Muscle of leg (tissue), 11 donors: ENCODE measurements around the gene ATP5PF. TPM values are rescaled to one million over a fixed set of nuclear protein-coding genes. Genes with fewer than 3 reads are reported as not detected.
A peak's percentile ranks its signal among the peaks of the same experiment; 100 is the strongest.

Experiments used
- DNase-seq: peaks from one replicate; pipeline ENCODE4 v3.0.0; 2013
- H3K27ac ChIP-seq: one replicate; pipeline ENCODE4 v1.5.1; 2013; ENCODE audit warnings: mild to moderate bottlenecking, low read length, control low read depth
- H3K27me3 ChIP-seq: one replicate; pipeline ENCODE4 v1.6.1; 2013; ENCODE audit warnings: low read length; ENCODE audit not compliant: control insufficient read depth, insufficient read depth
- H3K36me3 ChIP-seq: one replicate; pipeline ENCODE4 v1.6.1; 2013; ENCODE audit warnings: low read length; ENCODE audit not compliant: control insufficient read depth, insufficient read depth
- H3K4me1 ChIP-seq: one replicate; pipeline ENCODE4 v1.6.1; 2013; ENCODE audit warnings: low read length; ENCODE audit not compliant: control insufficient read depth, insufficient read depth
- H3K4me3 ChIP-seq: one replicate; pipeline ENCODE4 v1.5.1; 2013; ENCODE audit warnings: low read length, control low read depth
- H3K9me3 ChIP-seq: replicated peaks from 2 replicates; pipeline ENCODE4 v1.6.1; 2013; ENCODE audit warnings: low read depth, low read length; ENCODE audit not compliant: control insufficient read depth
- WGBS: methylation state at CpG from one replicate; pipeline ENCODE4 v1.1.5; 2013; ENCODE audit warnings: missing lambda C conversion rate; ENCODE audit not compliant: insufficient coverage; 5-methylcytosine and 5-hydroxymethylcytosine counted together
- polyA plus RNA-seq, 8 donors: library from polyadenylated mRNA; unstranded; fragments of 120-200 nt; gene quantifications; one replicate each; pipeline versions ENCODE4 v1.2.1 to v1.2.3, GENCODE V29; 2013; ENCODE audit warnings: inconsistent platforms in 1 of 8, low replicate concordance in 1 of 8; ENCODE audit not compliant: insufficient read length in 8 of 8, insufficient read depth in 1 of 8
- total RNA-seq: library from RNA; stranded (reverse); fragments of 120-200 nt; gene quantifications from one replicate; pipeline ENCODE4 v1.2.4, GENCODE V29; 2013

ATP5PF gene
- total and polyA plus RNA-seq, 9 donors = 144 to 301 (median 267) TPM

DNA sequence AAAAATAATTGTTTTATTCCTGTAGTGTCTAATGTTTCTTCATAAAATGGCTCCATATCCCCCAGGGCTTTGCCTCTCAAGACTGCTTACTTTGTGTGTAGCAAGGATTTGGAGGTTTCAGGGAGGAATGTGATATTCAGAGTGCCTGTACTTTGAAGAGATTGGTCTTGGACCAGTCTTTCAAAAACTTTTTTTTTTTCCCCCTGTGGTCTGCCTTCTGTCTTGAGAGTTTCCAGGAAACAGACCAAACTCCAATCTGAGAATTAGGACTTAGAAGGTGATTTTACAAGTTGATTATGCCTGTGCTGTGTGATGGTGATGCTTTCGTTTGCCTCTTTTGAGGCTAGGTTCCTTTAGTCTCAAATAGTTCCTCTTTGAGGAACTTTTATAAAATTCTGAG is 26.0 kb upstream of the ATP5PF start:
- H3K4me1 ChIP-seq = no peaks in the 10 kb centered on the region
- no peaks in the 10 kb centered on the region for H3K27me3 ChIP-seq
- H3K4me3 ChIP-seq = no peak overlapping the region
- no peak for DNase-seq
- no peak overlapping the region for H3K27ac ChIP-seq
- no CpG with 5 or more reads among the region's 1 CpG for WGBS
- peaks cover 35% of the 10 kb centered on the region for H3K36me3 ChIP-seq
- H3K9me3 ChIP-seq = no peaks in the 10 kb centered on the region

DNA sequence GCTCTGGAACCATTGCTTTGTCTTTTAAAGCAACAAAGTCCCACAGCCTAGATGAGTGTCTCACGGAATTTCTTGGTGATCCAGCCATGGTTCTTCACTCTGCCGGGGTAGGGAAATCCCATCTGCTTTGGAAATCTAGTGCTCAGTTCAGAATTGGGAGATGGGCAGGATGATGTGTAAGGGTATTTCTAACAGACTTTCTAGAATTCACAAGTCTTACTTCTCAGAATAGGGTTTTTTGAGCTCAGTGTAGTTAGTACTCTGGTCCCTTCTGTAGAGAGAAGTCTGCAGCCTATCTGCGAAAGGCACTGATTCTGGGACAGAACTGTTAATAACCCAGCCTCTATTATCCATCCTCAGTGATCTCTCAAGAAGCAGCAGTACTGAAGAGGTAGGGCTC is 25.4 kb upstream of the ATP5PF start:
- WGBS = 100% methylated on average over 2 of the region's 3 CpGs
- H3K27me3 ChIP-seq = no peaks in the 10 kb centered on the region
- no peak for DNase-seq
- peaks cover 35% of the 10 kb centered on the region for H3K36me3 ChIP-seq
- no peak overlapping the region for H3K27ac ChIP-seq
- H3K4me1 ChIP-seq = no peaks in the 10 kb centered on the region
- H3K4me3 ChIP-seq = no peak overlapping the region
- no peaks in the 10 kb centered on the region for H3K9me3 ChIP-seq

DNA sequence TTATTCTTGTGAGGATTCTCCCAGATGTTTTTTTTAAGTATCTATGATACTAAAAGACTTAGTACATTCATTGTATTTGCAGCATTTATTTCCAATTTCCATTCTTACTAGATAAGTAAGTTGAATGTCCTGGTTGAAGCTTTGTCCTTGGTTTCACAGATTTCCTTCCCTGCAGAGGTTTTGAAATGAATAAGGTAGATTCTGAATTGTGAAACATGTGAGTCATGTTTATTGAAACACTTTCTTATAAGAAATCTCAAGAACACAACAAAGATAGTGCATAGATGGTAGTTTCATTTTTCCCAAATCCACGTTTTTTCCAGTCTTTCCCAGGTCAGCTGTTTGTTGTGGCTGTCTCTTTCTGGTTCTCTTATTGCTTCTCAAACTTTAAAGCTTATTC is 24.9 kb upstream of the ATP5PF start:
- no peaks in the 10 kb centered on the region for H3K4me1 ChIP-seq
- no peak overlapping the region for H3K27ac ChIP-seq
- 100% methylated on average over 1 of the region's 1 CpG for WGBS
- peaks cover 35% of the 10 kb centered on the region for H3K36me3 ChIP-seq
- H3K9me3 ChIP-seq = no peaks in the 10 kb centered on the region
- DNase-seq = no peak
- no peak overlapping the region for H3K4me3 ChIP-seq
- H3K27me3 ChIP-seq = no peaks in the 10 kb centered on the region

DNA sequence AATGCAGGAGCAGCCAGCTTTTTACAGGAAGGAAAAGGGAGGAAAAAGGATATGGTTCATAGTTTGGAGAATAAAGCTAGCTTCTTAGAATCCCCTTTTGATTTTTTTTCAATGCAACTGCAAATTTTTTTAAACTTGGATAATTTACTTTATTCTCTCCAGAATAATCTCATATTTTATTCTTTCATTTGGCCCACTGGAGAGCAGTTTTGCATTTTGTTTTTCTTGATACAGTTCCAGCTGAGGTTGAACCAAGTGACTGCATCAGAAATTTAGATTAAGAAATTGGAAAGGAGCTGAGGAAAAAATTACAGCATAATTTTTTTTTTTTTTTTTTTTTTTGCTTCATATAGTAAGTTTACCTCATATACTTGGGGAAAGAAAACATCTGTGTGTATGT is 22.8 kb upstream of the ATP5PF start:
- Histone ChIP-seq H3K27ac (peak overlapping the region; percentile 73), H3K4me1 (no peaks in the 10 kb centered on the region), H3K27me3 (no peaks in the 10 kb centered on the region), H3K36me3 (peaks cover 33% of the 10 kb centered on the region), H3K9me3 (no peaks in the 10 kb centered on the region), H3K4me3 (no peak overlapping the region)
- DNase-seq = peak; percentile 92

DNA sequence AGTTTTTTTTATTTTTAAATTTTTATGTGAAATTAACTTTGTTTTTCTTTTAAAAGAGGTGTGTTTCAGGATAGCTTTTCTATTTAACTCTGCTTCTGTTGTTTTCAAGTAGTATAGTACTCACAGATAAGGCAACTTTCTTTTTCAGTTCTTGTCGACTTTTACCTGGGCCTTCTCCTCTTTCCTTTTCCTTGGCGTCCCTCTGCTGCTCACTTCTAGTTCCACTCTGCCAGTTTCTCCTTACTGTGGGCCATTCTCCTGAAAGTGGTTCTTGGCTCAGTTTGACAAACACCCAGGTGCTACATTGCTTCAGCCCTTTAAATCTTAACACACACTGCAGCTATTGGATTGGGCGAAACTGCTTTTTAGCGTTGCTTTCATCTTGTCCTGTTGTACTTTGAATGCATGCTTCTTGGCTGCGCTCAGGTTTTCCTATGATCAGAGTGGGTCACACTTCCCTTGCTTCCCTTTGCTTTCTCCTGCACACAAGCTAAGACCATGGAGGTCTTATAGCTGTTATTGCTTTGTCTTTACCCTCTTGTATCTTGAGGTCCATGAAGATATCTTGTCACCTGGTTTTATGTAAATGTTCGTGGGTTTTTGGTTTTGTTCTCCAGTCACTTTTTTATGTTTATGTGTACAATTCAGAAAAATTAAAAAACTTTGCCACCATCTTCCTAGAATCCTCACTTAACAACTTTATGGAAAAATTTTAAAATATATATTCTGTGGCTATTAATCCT is 21.7 kb upstream of the ATP5PF start:
- Histone ChIP-seq H3K9me3 (no peaks in the 10 kb centered on the region), H3K4me1 (no peaks in the 10 kb centered on the region), H3K4me3 (no peak overlapping the region), H3K27me3 (no peaks in the 10 kb centered on the region), H3K36me3 (peaks cover 35% of the 10 kb centered on the region), H3K27ac (peak overlapping the region; percentile 60)
- DNase-seq = no peak
- WGBS = 72% methylated on average over 5 of the region's 6 CpGs

DNA sequence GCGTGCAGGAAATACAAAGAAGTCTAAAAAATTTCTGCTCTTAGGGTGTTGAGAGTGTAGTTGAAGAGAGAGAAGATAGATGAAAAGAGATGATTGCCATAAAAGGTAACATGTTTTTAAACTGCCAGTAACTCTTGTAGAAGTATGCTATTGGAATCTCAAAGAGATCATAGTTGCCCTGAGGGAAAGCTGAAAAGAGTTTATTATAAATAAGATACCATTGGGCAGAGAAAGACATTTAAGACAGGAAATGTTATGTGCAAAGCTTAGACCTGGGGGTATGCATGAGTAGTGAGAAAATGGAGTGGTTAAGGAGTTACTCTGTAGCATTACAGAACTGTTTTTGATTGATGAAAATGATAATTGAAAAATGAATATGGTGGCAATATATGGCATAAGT is 17.7 kb upstream of the ATP5PF start:
- Histone ChIP-seq H3K27ac (no peak overlapping the region), H3K9me3 (no peaks in the 10 kb centered on the region), H3K4me1 (no peaks in the 10 kb centered on the region), H3K27me3 (no peaks in the 10 kb centered on the region), H3K4me3 (no peak overlapping the region), H3K36me3 (peaks cover 26% of the 10 kb centered on the region)
- WGBS = no CpG with 5 or more reads among the region's 1 CpG
- DNase-seq = no peak

DNA sequence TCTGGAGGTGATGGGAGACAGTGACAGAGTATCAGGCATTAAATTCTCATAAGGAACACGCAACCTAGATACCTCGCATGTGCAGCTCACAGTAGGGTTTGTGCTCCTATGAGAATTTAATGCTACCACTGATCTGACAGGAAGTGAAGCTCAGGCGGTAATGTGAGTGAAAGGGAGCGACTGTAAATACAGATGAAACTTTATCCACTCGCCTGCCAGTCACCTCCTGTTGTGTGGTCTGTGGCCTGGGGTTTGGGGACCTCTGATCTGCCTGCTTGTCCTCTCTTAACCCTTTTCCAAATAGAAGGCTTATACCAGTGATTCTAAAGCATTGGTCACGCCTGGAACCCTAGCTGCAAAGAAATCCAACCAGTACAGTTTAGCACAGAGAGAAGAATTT is 15.4 kb upstream of the ATP5PF start:
- Histone ChIP-seq H3K27ac (no peak overlapping the region), H3K27me3 (no peaks in the 10 kb centered on the region), H3K9me3 (no peaks in the 10 kb centered on the region), H3K4me1 (no peaks in the 10 kb centered on the region), H3K36me3 (peaks cover 32% of the 10 kb centered on the region), H3K4me3 (no peak overlapping the region)
- 100% methylated on average over 2 of the region's 6 CpGs for WGBS
- DNase-seq = no peak

DNA sequence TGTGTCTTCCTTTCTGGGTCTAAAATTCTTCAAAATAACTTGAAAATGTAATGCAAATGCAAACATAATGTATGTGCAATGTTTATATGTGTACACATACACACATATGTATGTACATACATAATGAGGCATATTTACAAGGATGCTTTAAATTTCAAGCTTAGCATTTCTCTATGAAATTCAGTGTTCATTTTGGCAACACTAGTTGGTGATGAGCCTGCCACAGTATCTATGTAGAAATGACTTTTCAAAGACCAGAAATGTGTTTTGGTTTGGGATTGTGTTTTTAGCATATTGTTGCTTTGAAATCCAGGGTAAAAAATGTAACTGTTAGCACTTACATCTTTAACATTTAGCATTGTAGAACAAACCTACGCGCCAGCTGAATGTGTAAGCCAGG is 10.2 kb upstream of the ATP5PF start:
- Histone ChIP-seq H3K27me3 (no peaks in the 10 kb centered on the region), H3K4me3 (no peak overlapping the region), H3K36me3 (peaks cover 21% of the 10 kb centered on the region), H3K4me1 (no peaks in the 10 kb centered on the region), H3K9me3 (no peaks in the 10 kb centered on the region), H3K27ac (no peak overlapping the region)
- no CpG with 5 or more reads among the region's 2 CpGs for WGBS
- no peak for DNase-seq

DNA sequence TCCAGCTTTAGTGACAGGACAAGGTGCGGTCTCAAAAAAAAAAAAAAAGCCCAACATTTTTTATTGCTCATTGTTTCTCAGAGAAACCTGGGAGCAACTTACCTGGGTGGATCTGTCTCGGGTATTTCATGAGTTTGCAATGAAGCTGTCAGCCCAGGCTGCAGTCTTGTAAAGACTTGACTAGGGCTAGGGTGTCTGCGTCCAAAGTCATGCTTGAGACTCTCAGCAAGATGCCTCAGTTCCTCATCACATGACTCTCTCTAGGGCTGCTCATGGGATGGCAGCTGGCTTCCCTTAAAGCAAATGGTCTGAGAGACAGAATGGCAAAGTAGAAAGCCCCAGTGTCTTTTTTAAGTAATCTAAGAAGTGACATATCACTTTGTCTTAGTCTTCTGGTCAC is 8.2 kb upstream of the ATP5PF start:
- 95% methylated on average over 3 of the region's 3 CpGs for WGBS
- peaks cover 11% of the 10 kb centered on the region for H3K36me3 ChIP-seq
- DNase-seq = no peak

DNA sequence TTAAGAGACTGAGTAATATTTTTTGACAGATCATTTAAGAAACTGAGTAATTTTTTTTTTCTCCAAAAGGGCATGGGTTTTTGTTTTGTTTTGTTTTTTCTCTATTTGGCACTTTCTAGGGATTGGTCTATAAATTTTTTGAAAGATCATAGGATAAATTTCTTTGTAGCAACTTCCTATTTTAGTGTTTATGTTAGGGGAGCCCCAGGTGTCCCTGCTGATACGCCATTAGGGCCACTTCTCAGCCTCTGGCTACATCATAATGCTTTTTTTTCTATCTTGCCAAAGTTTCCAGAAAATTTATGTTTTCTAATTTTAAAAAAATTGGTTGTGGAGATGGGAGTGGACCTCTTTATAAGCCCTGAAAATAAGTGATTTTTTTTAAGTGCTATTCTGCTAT is 2.7 kb upstream of the ATP5PF start:
- Histone ChIP-seq H3K4me1 (peaks cover 4% of the 10 kb centered on the region), H3K4me3 (no peak overlapping the region), H3K27me3 (no peaks in the 10 kb centered on the region), H3K27ac (peak overlapping the region; percentile 100), H3K36me3 (no peaks in the 10 kb centered on the region), H3K9me3 (no peaks in the 10 kb centered on the region)
- DNase-seq = no peak
- WGBS = no CpG with 5 or more reads among the region's 1 CpG

More for the DNA sequence above, 8.2 kb upstream of the ATP5PF start:
- Histone ChIP-seq H3K27ac (no peak overlapping the region), H3K27me3 (no peaks in the 10 kb centered on the region), H3K4me1 (no peaks in the 10 kb centered on the region), H3K4me3 (no peak overlapping the region), H3K9me3 (no peaks in the 10 kb centered on the region)
